GM20000 (cell line): ENCODE results near the gene ZNF512B.
A peak's percentile ranks its signal among the peaks of the same experiment; 100 is the strongest.
"Not testable (repeated sequence)": the region's sequence is repeated elsewhere in the genome, so short reads cannot be mapped to it uniquely, and the experiment has no call there.

ENCODE experiments used
- DNase-seq: peaks from one replicate; pipeline ENCODE4 v3.0.0; 2012; ENCODE audit warnings: low spot score
- CTCF ChIP-seq: IDR thresholded peaks from 2 replicates; pipeline ENCODE4 v1.5.1; 2012; ENCODE audit warnings: mild to moderate bottlenecking, control low read depth; ENCODE audit errors: extremely low read depth, missing control alignments

ZNF512B gene, protein sequence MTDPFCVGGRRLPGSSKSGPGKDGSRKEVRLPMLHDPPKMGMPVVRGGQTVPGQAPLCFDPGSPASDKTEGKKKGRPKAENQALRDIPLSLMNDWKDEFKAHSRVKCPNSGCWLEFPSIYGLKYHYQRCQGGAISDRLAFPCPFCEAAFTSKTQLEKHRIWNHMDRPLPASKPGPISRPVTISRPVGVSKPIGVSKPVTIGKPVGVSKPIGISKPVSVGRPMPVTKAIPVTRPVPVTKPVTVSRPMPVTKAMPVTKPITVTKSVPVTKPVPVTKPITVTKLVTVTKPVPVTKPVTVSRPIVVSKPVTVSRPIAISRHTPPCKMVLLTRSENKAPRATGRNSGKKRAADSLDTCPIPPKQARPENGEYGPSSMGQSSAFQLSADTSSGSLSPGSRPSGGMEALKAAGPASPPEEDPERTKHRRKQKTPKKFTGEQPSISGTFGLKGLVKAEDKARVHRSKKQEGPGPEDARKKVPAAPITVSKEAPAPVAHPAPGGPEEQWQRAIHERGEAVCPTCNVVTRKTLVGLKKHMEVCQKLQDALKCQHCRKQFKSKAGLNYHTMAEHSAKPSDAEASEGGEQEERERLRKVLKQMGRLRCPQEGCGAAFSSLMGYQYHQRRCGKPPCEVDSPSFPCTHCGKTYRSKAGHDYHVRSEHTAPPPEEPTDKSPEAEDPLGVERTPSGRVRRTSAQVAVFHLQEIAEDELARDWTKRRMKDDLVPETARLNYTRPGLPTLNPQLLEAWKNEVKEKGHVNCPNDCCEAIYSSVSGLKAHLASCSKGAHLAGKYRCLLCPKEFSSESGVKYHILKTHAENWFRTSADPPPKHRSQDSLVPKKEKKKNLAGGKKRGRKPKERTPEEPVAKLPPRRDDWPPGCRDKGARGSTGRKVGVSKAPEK

DNA sequence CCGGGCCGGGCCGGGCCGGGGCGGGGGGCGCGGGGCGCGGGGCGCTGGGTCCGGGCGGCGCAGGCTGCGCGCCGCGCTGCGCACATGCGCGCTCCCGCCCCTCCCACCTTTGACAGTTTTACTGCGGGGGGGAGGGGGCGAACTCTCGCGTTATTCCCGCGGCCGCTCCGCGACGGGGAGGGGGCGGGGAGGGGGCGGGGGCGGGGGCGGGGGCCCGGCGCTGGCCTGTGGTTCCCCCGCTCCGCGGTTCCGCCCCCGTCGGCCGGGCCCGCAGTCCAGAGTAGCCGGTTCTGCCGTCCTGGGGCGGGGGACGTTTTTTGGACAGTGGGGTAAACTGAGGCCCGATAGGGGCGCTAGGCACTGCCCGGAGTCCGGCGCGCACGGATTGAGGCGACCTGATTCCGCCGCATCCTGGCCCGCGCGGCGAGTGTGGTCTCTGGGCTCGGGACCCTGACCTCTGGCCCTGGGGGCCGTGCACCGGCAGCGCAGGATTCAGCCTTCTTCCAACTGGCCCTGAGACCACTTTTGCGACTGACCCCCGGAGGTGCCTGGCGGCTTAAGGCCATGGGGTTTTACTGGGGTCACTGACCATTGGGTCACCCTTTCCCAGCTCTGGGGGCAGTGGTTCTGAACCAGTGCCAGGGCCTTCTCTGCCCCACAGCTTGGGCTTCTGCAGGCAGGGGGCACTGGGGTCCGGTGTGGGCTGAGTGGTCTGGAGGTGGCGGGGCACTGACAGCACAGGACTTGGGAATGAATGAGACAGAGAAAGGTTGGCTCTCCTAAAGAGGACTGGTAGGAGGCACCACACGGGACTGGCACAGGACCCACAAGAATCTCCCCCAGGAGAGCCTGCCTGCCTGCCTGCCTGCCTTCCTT is at the start of gene ZNF512B:
ZNF512B (minus strand) TSS at position 93 of the 876 bp plus-strand sequence. CDS start 1,980 bp downstream, outside the sequence.
- peak; percentile 95 for DNase-seq
- TF ChIP-seq CTCF = no peak

GRCh38 chr20:64015635-64016034 is 45.9 kb upstream of the ZNF512B start:
- no peak for TF ChIP-seq CTCF
- no peak for DNase-seq

- not testable (repeated sequence) for DNase-seq
Measured at GRCh38 chr20:64012385-64013154, 42.8 kb upstream of the ZNF512B start.

DNA sequence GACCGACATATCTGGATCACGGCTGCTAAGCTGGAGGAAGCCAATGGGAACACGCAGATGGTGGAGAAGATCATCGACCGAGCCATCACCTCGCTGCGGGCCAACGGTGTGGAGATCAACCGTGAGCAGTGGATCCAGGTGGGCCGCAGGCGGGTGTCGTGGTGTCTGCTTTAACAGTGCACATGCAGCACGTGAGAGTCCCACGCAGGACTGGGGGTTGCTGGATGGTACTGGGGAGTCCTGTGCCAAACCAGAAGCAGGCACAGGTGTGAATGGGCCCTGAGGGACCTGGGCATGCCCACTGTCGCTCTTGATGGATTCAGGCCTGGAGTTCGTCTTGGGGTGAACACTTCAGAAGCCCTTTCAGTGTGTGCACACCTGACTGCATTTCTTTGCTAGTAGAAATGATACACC is 41.6 kb upstream of the ZNF512B start:
- TF ChIP-seq CTCF = no peak

GRCh38 chr20:64010711-64011237 is 41.0 kb upstream of the ZNF512B start:
- no peak for DNase-seq
- no peak for TF ChIP-seq CTCF

More for the DNA sequence above, 41.6 kb upstream of the ZNF512B start:
- DNase-seq = no peak

GRCh38 chr20:64009811-64010387 is 40.2 kb upstream of the ZNF512B start:
- DNase-seq = no peak
- no peak for TF ChIP-seq CTCF
